Measurements from ENCODE around the gene CCP110.

DNA sequence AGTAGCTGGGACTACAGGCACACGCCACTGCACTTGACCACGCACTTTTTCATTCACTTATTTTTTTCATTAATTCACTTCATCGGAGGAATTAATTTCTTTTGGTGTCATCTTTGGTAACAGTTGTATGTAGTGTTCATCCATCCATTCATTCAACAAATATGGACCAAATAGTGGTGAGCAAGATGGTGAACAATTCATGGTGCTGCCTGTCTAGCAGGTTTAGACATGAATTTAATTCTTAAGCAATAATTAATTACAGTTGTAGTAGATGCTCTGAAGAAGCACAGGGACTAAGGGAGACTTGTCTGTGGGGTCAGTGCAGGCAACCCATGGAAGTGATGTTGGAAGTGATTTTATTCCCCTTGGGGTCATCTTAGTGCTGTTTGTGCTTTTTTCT is 24.3 kb upstream of the CCP110 start:
- TF ChIP-seq, protein P1, sequence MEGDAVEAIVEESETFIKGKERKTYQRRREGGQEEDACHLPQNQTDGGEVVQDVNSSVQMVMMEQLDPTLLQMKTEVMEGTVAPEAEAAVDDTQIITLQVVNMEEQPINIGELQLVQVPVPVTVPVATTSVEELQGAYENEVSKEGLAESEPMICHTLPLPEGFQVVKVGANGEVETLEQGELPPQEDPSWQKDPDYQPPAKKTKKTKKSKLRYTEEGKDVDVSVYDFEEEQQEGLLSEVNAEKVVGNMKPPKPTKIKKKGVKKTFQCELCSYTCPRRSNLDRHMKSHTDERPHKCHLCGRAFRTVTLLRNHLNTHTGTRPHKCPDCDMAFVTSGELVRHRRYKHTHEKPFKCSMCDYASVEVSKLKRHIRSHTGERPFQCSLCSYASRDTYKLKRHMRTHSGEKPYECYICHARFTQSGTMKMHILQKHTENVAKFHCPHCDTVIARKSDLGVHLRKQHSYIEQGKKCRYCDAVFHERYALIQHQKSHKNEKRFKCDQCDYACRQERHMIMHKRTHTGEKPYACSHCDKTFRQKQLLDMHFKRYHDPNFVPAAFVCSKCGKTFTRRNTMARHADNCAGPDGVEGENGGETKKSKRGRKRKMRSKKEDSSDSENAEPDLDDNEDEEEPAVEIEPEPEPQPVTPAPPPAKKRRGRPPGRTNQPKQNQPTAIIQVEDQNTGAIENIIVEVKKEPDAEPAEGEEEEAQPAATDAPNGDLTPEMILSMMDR (IDR thresholded peaks at IDR 0.05) = no peak
- TF ChIP-seq EP300 (IDR thresholded peaks at IDR 0.05; ENCODE audit: low read depth) (no peak), POLR2AphosphoS5 (IDR thresholded peaks at IDR 0.05) (no peak)

All from transverse colon (tissue), 4 donors.